H9 (cell line): ENCODE data around the gene ARHGAP12. TPM values are rescaled to one million over a fixed set of nuclear protein-coding genes. Genes with fewer than 3 reads are reported as not detected.

ENCODE experiments used
- DNase-seq: peaks from one replicate; pipeline ENCODE4 v3.0.0-alpha.2; 2017
- H2AFZ ChIP-seq: one replicate; pipeline ENCODE4 v1.6.1; 2013; ENCODE audit warnings: mild to moderate bottlenecking, low read length, control low read depth, moderate library complexity
- H2AK5ac ChIP-seq: 2 replicates; pipeline ENCODE4 v1.6.1; 2013; ENCODE audit warnings: low read length, control low read depth, mixed read lengths; ENCODE audit not compliant: insufficient read length
- H2BK120ac ChIP-seq: one replicate; pipeline ENCODE4 v1.6.1; 2013; ENCODE audit warnings: low read depth, mild to moderate bottlenecking, low read length, control low read depth, inconsistent platforms; ENCODE audit not compliant: poor library complexity, severe bottlenecking
- H2BK12ac ChIP-seq: 2 replicates; pipeline ENCODE4 v1.6.1; 2013; ENCODE audit warnings: low read length, control low read depth, mixed read lengths, low read depth; ENCODE audit not compliant: insufficient read length
- H2BK15ac ChIP-seq: 2 replicates; pipeline ENCODE4 v1.6.1; 2013; ENCODE audit warnings: low read depth, low read length, control low read depth
- H2BK20ac ChIP-seq: one replicate; pipeline ENCODE4 v1.6.1; 2013; ENCODE audit warnings: low read depth, mild to moderate bottlenecking, low read length, control low read depth, inconsistent platforms; ENCODE audit not compliant: poor library complexity, severe bottlenecking
- H2BK5ac ChIP-seq: 2 replicates; pipeline ENCODE4 v1.6.1; 2013; ENCODE audit warnings: low read length, control low read depth, mixed read lengths; ENCODE audit not compliant: insufficient read length
- H3K14ac ChIP-seq: 2 replicates; pipeline ENCODE4 v1.6.1; 2013; ENCODE audit warnings: low read length, control low read depth; ENCODE audit not compliant: insufficient read depth
- H3K18ac ChIP-seq: 2 replicates; pipeline ENCODE4 v1.6.1; 2013; ENCODE audit warnings: low read depth, mild to moderate bottlenecking, mixed read lengths, low read length, control low read depth; ENCODE audit not compliant: insufficient read length
- H3K23ac ChIP-seq: 2 replicates; pipeline ENCODE4 v1.6.1; 2013; ENCODE audit warnings: low read length, control low read depth, mixed read lengths, low read depth; ENCODE audit not compliant: insufficient read length
- H3K23me2 ChIP-seq: 2 replicates; pipeline ENCODE4 v1.6.1; 2013; ENCODE audit warnings: low read depth, mild to moderate bottlenecking, mixed read lengths, low read length, control low read depth; ENCODE audit not compliant: insufficient read length, poor library complexity, severe bottlenecking
- H3K27ac ChIP-seq: 2 replicates; pipeline ENCODE4 v1.5.1; 2013; ENCODE audit warnings: low read length, control low read depth, mixed read lengths, low read depth; ENCODE audit not compliant: insufficient read length
- H3K27me3 ChIP-seq: 2 replicates; pipeline ENCODE4 v1.6.1; 2013; ENCODE audit warnings: low read length, control low read depth, inconsistent platforms; ENCODE audit not compliant: insufficient read depth
- H3K4ac ChIP-seq: 2 replicates; pipeline ENCODE4 v1.6.1; 2013; ENCODE audit warnings: low read depth, mild to moderate bottlenecking, control low read depth, inconsistent platforms, low read length, moderate library complexity
- H3K4me1 ChIP-seq: 2 replicates; pipeline ENCODE4 v1.6.1; 2013; ENCODE audit warnings: low read length, control low read depth, inconsistent platforms; ENCODE audit not compliant: insufficient read depth
- H3K4me2 ChIP-seq: 2 replicates; pipeline ENCODE4 v1.6.1; 2013; ENCODE audit warnings: low read length, control low read depth, mixed read lengths; ENCODE audit not compliant: insufficient read length, insufficient read depth
- H3K56ac ChIP-seq: 2 replicates; pipeline ENCODE4 v1.6.1; 2013; ENCODE audit warnings: low read depth, mild to moderate bottlenecking, mixed read lengths, low read length, control low read depth; ENCODE audit not compliant: insufficient read length
- H3K79me1 ChIP-seq: 2 replicates; pipeline ENCODE4 v1.6.1; 2013; ENCODE audit warnings: low read depth, mild to moderate bottlenecking, moderate library complexity, low read length, control low read depth, inconsistent platforms; ENCODE audit not compliant: insufficient read depth, poor library complexity, severe bottlenecking
- H3K79me2 ChIP-seq: 2 replicates; pipeline ENCODE4 v1.6.1; 2013; ENCODE audit warnings: low read length, control low read depth, inconsistent platforms; ENCODE audit not compliant: insufficient read depth
- H3K9ac ChIP-seq: 2 replicates; pipeline ENCODE4 v1.6.1; 2013; ENCODE audit warnings: low read length, control low read depth, mixed read lengths; ENCODE audit not compliant: insufficient read length; ENCODE audit errors: extremely low read depth
- H3K9me3 ChIP-seq: one replicate; pipeline ENCODE4 v1.6.1; 2013; ENCODE audit warnings: low read depth, low read length, inconsistent platforms; ENCODE audit not compliant: control insufficient read depth
- H3T11ph ChIP-seq: one replicate; pipeline ENCODE4 v1.6.1; 2013; ENCODE audit warnings: mild to moderate bottlenecking, low read length, control low read depth, inconsistent platforms
- H4K20me1 ChIP-seq: one replicate; pipeline ENCODE4 v1.6.1; 2013; ENCODE audit not compliant: control insufficient read depth, insufficient read length, insufficient read depth
- H4K5ac ChIP-seq: 2 replicates; pipeline ENCODE4 v1.6.1; 2013; ENCODE audit warnings: low read depth, mild to moderate bottlenecking, mixed read lengths, low read length, control low read depth; ENCODE audit not compliant: insufficient read length
- H4K8ac ChIP-seq: replicated peaks from 2 replicates; pipeline ENCODE4 v1.6.1; 2013; ENCODE audit warnings: low read length, control low read depth, mixed read lengths, low read depth; ENCODE audit not compliant: insufficient read length
- H4K91ac ChIP-seq: 2 replicates; pipeline ENCODE4 v1.6.1; 2013; ENCODE audit warnings: low read depth, mild to moderate bottlenecking, moderate library complexity, mixed read lengths, low read length, control low read depth; ENCODE audit not compliant: insufficient read length
- H3K27ac Mint-ChIP-seq, 3 experiments: 2 replicates in 2 of 3; 3 replicates in 1 of 3; pipeline ENCODE4 v1.8.0; 2020 to 2021; ENCODE audit warnings: mixed read lengths in 3 of 3, mild to moderate bottlenecking in 1 of 3, moderate library complexity in 1 of 3
- H3K27me3 Mint-ChIP-seq: 2 replicates; pipeline ENCODE4 v1.8.0; 2021; ENCODE audit warnings: low read depth, mild to moderate bottlenecking, moderate library complexity, mixed read lengths
- H3K36me3 Mint-ChIP-seq, 3 experiments: 2 replicates in 2 of 3; 3 replicates in 1 of 3; pipeline ENCODE4 v1.8.0; 2020 to 2021; ENCODE audit warnings: low read depth in 3 of 3, mixed read lengths in 3 of 3; ENCODE audit not compliant: insufficient read depth in 1 of 3
- H3K4me1 Mint-ChIP-seq, 2 experiments: 2 replicates each; pipeline ENCODE4 v1.8.0; 2020; ENCODE audit warnings: mixed read lengths in 2 of 2
- H3K4me3 Mint-ChIP-seq, 2 experiments: 2 replicates in 1 of 2; 3 replicates in 1 of 2; pipeline ENCODE4 v1.8.0; 2020 to 2021; ENCODE audit warnings: mild to moderate bottlenecking in 2 of 2, mixed read lengths in 2 of 2, moderate library complexity in 1 of 2
- H3K9me3 Mint-ChIP-seq, 2 experiments: 2 replicates in 1 of 2; 3 replicates in 1 of 2; pipeline ENCODE4 v1.8.0; 2020; ENCODE audit warnings: mild to moderate bottlenecking in 2 of 2, mixed read lengths in 2 of 2, moderate library complexity in 1 of 2
- WGBS: extraction: QIAGEN DNeasy Blood & Tissue Kit; methylation state at CpG from one replicate; pipeline ENCODE4 v1.1.7; 2013; ENCODE audit warnings: missing lambda C conversion rate, low lambda C conversion rate, mixed read lengths; ENCODE audit not compliant: insufficient read length; ENCODE audit errors: extremely low coverage; 5-methylcytosine and 5-hydroxymethylcytosine counted together
- total RNA-seq: library from RNA; stranded (reverse); gene quantifications from 2 replicates; pipeline ENCODE4 v1.2.1, GENCODE V29; 2021
- TF ChIP-seq, protein P1 (sequence below): fragments of 200-600 bp; sonication (generic); conservative IDR thresholded peaks from 3 replicates; pipeline ENCODE4 v1.8.0; 2021; ENCODE audit warnings: antibody characterized with exemption, mild to moderate bottlenecking

ARHGAP12 gene
- total RNA-seq, 1 experiment from 2014 or later: 34.3 TPM

DNA sequence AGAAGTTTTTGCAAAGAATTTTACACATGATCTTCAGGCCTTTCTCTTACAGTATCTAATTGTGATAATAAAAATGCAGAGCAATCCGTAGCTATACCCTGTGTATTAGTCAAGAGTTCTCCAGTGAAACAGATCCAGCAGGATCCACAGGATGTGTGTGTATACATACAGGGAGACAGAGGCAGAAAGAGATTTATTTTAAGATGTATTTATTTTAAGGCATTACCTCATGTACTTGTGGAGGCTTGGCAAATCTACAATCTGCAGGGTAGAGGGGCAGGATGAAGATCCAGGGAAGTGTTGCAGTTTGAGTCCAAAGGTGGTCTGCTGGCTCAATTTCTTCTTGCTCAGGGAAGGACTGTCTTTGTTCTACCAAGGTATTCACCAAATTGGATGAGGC is 41.7 kb downstream of the ARHGAP12 start:
- no peak overlapping the region for H3K9ac ChIP-seq
- WGBS: no CpG with 5 or more reads among the region's 1 CpG
- no peak overlapping the region for H4K8ac ChIP-seq
- peaks cover 9% of the 10 kb centered on the region; the same call in 1 of the 2 replicates for H3K79me2 ChIP-seq
- peaks cover 3% of the 10 kb centered on the region for H3K79me1 ChIP-seq
- no peak overlapping the region for H3K27ac ChIP-seq
- H3K27me3 ChIP-seq: no peaks in the 10 kb centered on the region
- H3K23me2 ChIP-seq: no peaks in the 10 kb centered on the region
- H2AK5ac ChIP-seq: no peak overlapping the region
- H2BK12ac ChIP-seq: no peak overlapping the region
- no peak overlapping the region for H4K91ac ChIP-seq
- H3K23ac ChIP-seq: no peak overlapping the region
- H3K27ac Mint-ChIP-seq: peak overlapping the region in 1 of 3 experiments; percentile 54; a peak in 1 of 7 replicates
- no peak overlapping the region for H3K18ac ChIP-seq
- H3K56ac ChIP-seq: no peak overlapping the region
- peaks cover 21% of the 10 kb centered on the region in 2 experiments for H3K4me1 Mint-ChIP-seq
- DNase-seq: no peak
- H2BK5ac ChIP-seq: no peak overlapping the region
- no peak overlapping the region for H2BK15ac ChIP-seq
- TF ChIP-seq, protein P1, sequence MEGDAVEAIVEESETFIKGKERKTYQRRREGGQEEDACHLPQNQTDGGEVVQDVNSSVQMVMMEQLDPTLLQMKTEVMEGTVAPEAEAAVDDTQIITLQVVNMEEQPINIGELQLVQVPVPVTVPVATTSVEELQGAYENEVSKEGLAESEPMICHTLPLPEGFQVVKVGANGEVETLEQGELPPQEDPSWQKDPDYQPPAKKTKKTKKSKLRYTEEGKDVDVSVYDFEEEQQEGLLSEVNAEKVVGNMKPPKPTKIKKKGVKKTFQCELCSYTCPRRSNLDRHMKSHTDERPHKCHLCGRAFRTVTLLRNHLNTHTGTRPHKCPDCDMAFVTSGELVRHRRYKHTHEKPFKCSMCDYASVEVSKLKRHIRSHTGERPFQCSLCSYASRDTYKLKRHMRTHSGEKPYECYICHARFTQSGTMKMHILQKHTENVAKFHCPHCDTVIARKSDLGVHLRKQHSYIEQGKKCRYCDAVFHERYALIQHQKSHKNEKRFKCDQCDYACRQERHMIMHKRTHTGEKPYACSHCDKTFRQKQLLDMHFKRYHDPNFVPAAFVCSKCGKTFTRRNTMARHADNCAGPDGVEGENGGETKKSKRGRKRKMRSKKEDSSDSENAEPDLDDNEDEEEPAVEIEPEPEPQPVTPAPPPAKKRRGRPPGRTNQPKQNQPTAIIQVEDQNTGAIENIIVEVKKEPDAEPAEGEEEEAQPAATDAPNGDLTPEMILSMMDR: no peak
- no peaks in the 10 kb centered on the region; a peak in 1 of 7 replicates for H3K36me3 Mint-ChIP-seq
- no peak overlapping the region for H3K14ac ChIP-seq
- H2BK120ac ChIP-seq: no peak overlapping the region
- H3K9me3 Mint-ChIP-seq: no peaks in the 10 kb centered on the region
- H3K4ac ChIP-seq: no peak overlapping the region
- no peak overlapping the region for H2AFZ ChIP-seq
- no peak overlapping the region for H3T11ph ChIP-seq
- no peaks in the 10 kb centered on the region for H3K9me3 ChIP-seq
- H4K5ac ChIP-seq: no peak overlapping the region
- H4K20me1 ChIP-seq: no peaks in the 10 kb centered on the region
- no peak overlapping the region for H3K4me2 ChIP-seq
- no peaks in the 10 kb centered on the region for H3K4me1 ChIP-seq
- no peak overlapping the region for H2BK20ac ChIP-seq
- no peak overlapping the region for H3K4me3 Mint-ChIP-seq
- no peaks in the 10 kb centered on the region for H3K27me3 Mint-ChIP-seq
